A549 treated with Hydrocortisone at 1 μM for 4 hours (cell line): ENCODE results near the gene ZNF473. TPM values are rescaled to one million over a fixed set of nuclear protein-coding genes. Genes with fewer than 3 reads are reported as not detected.

Source experiments
- total RNA-seq: library from RNA; stranded (reverse); fragments of 200-300 nt; extraction: Qiagen RNA extraction; gene quantifications from 5 replicates; pipeline ENCODE4 v1.2.3, GENCODE V29; 2022

ZNF473 gene
- total RNA-seq: 7.6 to 13.2 TPM (median 9.8 TPM) in 5 replicates

DNA sequence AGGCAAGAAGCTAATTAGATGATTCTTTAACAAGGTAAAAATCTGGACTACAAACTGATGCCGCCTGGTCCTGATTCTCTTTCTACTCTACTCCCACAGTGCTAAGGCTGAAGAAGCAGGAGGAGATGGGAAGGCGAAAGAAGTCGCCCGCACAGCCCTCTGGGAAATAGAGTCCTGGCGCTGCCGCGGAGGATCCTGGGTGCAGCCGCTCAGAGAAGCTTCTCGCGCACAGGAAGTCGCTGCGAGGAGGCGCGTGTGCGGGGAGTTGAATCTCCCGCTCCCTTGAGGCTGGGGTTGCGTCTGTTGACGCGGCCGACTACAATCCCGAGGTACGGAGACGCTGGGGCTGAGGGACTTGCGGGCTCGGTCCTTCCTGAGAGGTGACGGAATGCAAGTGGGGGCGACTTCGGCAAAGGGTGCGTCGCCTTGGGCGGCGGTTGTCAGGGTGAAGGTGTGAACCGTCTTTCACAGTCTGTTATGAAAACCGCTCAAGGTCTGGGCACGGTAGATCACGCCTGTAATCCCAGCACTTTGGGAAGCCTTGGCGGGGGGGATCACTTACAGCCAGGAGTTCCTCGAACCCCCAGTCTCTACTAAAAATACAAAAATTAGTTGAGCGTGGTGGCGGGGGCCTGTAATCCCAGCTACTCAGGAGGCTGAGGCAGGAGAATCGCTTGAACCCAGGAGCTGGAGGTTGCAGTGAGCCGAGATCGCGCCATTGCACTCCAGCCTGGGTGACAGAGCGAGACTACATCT is at the start of gene ZNF473:
Gene ZNF473, plus strand, starts transcription at position 212 of the 756 bp plus-strand sequence. CDS start 5,078 bp downstream, outside the sequence.

DNA sequence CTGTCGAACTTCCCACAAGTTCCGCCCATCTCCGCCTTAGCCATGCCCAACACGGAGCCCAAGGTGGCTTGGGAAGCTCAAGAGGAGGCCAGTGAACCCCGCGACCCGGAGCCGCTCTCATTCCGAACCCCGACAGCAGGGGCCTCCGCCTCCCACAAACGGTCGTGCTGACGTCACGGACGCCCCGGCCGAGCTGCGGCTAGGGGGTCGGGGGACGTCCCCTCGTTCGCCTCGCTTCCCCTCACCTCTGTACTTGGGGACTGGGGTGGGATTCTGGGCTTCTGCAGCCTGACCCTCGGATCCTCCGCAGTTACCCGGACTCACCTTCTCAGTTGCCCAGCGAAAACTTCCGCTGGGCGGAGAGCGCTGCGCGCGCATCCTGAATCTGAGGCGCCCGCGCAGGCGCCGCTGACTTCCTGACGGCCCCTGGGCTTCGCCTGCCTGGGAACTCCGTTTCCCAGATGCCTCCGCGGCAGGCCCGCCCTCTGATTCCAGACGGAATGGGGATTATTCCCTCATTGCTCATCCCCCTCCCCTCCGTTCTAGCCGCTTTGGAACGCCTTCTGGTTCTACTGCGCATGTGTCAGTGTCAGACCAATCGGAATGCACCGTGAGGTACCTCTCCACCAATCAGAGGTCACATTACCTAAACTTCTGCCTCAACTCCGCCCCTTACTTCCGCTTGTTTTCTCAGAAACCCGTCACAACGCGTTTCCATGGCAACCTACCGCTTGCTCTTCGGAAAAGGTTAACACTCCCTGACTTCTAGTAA is 597 bp upstream of the ZNF473 start, which contains the start of gene VRK3:
Gene VRK3, minus strand, starts transcription at position 351 of the 772 bp plus-strand sequence. CDS start 9,210 bp downstream, outside the sequence.

Other genes with a start within 250 kb of the ZNF473 start
- gene FUZ, start 212.7 kb upstream of the ZNF473 start, total RNA-seq: 14.2 to 15.0 TPM (median 14.4 TPM) in 5 replicates
- gene MED25, start 207.7 kb upstream of the ZNF473 start, total RNA-seq: 52.5 to 69.5 TPM (median 64.5 TPM) in 5 replicates
- 109 to 153 TPM (median 147 TPM) in 5 replicates for gene PTOV1, start 174.8 kb upstream of the ZNF473 start, total RNA-seq
- gene PNKP, start 158.4 kb upstream of the ZNF473 start, total RNA-seq: 43.3 to 55.7 TPM (median 46.1 TPM) in 5 replicates
- gene AKT1S1, start 148.7 kb upstream of the ZNF473 start, total RNA-seq: 69.0 to 114 TPM (median 102 TPM) in 5 replicates
- 20.8 to 22.0 TPM (median 21.7 TPM) in 5 replicates for gene TBC1D17, start 148.3 kb upstream of the ZNF473 start, total RNA-seq
- gene IL4I1, start 129.1 kb upstream of the ZNF473 start, total RNA-seq: 0.58 to 1.0 TPM (median 0.66 TPM) in 5 replicates
- 46.1 to 53.6 TPM (median 48.0 TPM) in 5 replicates for gene ATF5, start 96.8 kb upstream of the ZNF473 start, total RNA-seq
- gene NUP62, start 96.5 kb upstream of the ZNF473 start, total RNA-seq: 83.4 to 88.1 TPM (median 83.9 TPM) in 5 replicates
- 0.07 to 0.13 TPM (median 0.07 TPM) in 5 replicates for gene SIGLEC11, start 64.8 kb upstream of the ZNF473 start, total RNA-seq
- 37.4 to 47.1 TPM (median 39.7 TPM) in 5 replicates for gene VRK3, start 633 bp upstream of the ZNF473 start, total RNA-seq
- gene IZUMO2, start 137.3 kb downstream of the ZNF473 start, total RNA-seq: not detected in 5 replicates
- 5.4 to 6.5 TPM (median 6.2 TPM) in 5 replicates for gene MYH14, start 177.6 kb downstream of the ZNF473 start, total RNA-seq